Measurements from ENCODE around the gene SLC6A1. TPM values are rescaled to one million over a fixed set of nuclear protein-coding genes. Genes with fewer than 3 reads are reported as not detected.

SLC6A1 gene
- total and polyA plus RNA-seq, 2 of the 13 experiments (the other 11 are each of a cell fraction or from before 2014, with no cell fraction given): not detected

GRCh38 chr3:10981031-10981430 is 11.5 kb upstream of the SLC6A1 start:
- no peaks in the 10 kb centered on the region for H3K79me2 ChIP-seq (ENCODE audit: insufficient read depth, low read length)
- CTCF ChIA-PET (ENCODE audit: low intra/inter-chr PET ratio, low total read pairs): no interaction called here
- H3K27me3 ChIP-seq (ENCODE audit: control insufficient read depth in 1 of 2, insufficient read depth in 2 of 2, low read length in 2 of 2): 0 out of 5 replicates have a peak, but pooled peaks cover 0 to 3% of the 10 kb centered on the region in 2 experiments
- no peak overlapping the region for H3K4me2 ChIP-seq (ENCODE audit: low read depth, low read length)
- no peaks in the 10 kb centered on the region for H4K20me1 ChIP-seq (ENCODE audit: insufficient read depth, low read length)
- no peaks in the 10 kb centered on the region for H3K36me3 ChIP-seq (replicated peaks in 1 of 2; ENCODE audit: control insufficient read depth in 1 of 2, insufficient read depth in 2 of 2, low read length in 2 of 2)
- DNase-seq (ENCODE audit: low spot score) (no peak), ATAC-seq (no peak), FAIRE-seq (no peak)
- H3K27ac ChIP-seq (ENCODE audit: extremely low read length, insufficient read depth, low read length): no peak overlapping the region
- 0% methylated on average over 3 of the region's 3 CpGs for WGBS (ENCODE audit: low lambda C conversion rate)
- intact Hi-C loops (cut with micrococcal nuclease; ENCODE audit: unreplicated experiment) (no loop called here), in situ Hi-C loops (cut with HindIII; ENCODE audit: extremely low pct_ligation_motif_present, low pct_unique_long_range_greater_than_20kb) (no loop called here)
- H2AFZ ChIP-seq (ENCODE audit: low read length): no peak overlapping the region
- peaks cover 37% of the 10 kb centered on the region for H3K4me1 ChIP-seq (ENCODE audit: insufficient read depth, low read length)
- no peaks in the 10 kb centered on the region for H3K9me3 ChIP-seq (ENCODE audit: low read length)
- POLR2A ChIA-PET: no interaction called here
- TF ChIP-seq CCAR2 (optimal IDR thresholded peaks at IDR 0.05; ENCODE audit: low read depth, low read length): no peak
- no peak overlapping the region for H3K9ac ChIP-seq (ENCODE audit: insufficient read depth, low read depth, low read length)
- no TSS peak for BruUV-seq (replicated peaks)
- no peak overlapping the region for H3K4me3 ChIP-seq (replicated peaks in 1 of 3; ENCODE audit: insufficient read depth in 1 of 3, low read depth in 2 of 3, low read length in 3 of 3)

GRCh38 chr3:10981961-10982360 is 10.6 kb upstream of the SLC6A1 start:
- POLR2A ChIA-PET: no interaction called here
- BruUV-seq (replicated peaks): no TSS peak
- Histone ChIP-seq H3K4me3 (replicated peaks in 1 of 3; ENCODE audit: insufficient read depth in 1 of 3, low read depth in 2 of 3, low read length in 3 of 3) (no peak overlapping the region), H3K9me3 (ENCODE audit: low read length) (no peaks in the 10 kb centered on the region), H3K27me3 (ENCODE audit: control insufficient read depth in 1 of 2, insufficient read depth in 2 of 2, low read length in 2 of 2) (0 out of 5 replicates have a peak, but pooled peaks cover 0 to 3% of the 10 kb centered on the region in 2 experiments), H3K36me3 (replicated peaks in 1 of 2; ENCODE audit: control insufficient read depth in 1 of 2, insufficient read depth in 2 of 2, low read length in 2 of 2) (no peaks in the 10 kb centered on the region), H3K9ac (ENCODE audit: insufficient read depth, low read depth, low read length) (no peak overlapping the region), H4K20me1 (ENCODE audit: insufficient read depth, low read length) (no peaks in the 10 kb centered on the region), H3K27ac (ENCODE audit: extremely low read length, insufficient read depth, low read length) (no peak overlapping the region), H2AFZ (ENCODE audit: low read length) (no peak overlapping the region), H3K79me2 (ENCODE audit: insufficient read depth, low read length) (no peaks in the 10 kb centered on the region), H3K4me1 (ENCODE audit: insufficient read depth, low read length) (peaks cover 28% of the 10 kb centered on the region), H3K4me2 (ENCODE audit: low read depth, low read length) (no peak overlapping the region)
- FAIRE-seq (no peak), ATAC-seq (no peak), DNase-seq (ENCODE audit: low spot score) (no peak)
- 20% methylated on average over 5 of the region's 5 CpGs for WGBS (ENCODE audit: low lambda C conversion rate)
- CTCF ChIA-PET (ENCODE audit: low intra/inter-chr PET ratio, low total read pairs): no interaction called here
- intact Hi-C loops (cut with micrococcal nuclease; ENCODE audit: unreplicated experiment) (no loop called here), in situ Hi-C loops (cut with HindIII; ENCODE audit: extremely low pct_ligation_motif_present, low pct_unique_long_range_greater_than_20kb) (no loop called here)
- TF ChIP-seq YEATS4 (CRISPR knock-in tag; IDR thresholded peaks at IDR 0.05; ENCODE audit: borderline replicate concordance) (no peak), HNF1B (CRISPR knock-in tag; IDR thresholded peaks at IDR 0.05) (no peak), ATF5 (CRISPR knock-in tag; IDR thresholded peaks at IDR 0.05; ENCODE audit: low read depth) (no peak), ZNF512B (CRISPR knock-in tag; IDR thresholded peaks at IDR 0.05; ENCODE audit: borderline replicate concordance) (no peak), ZNF652 (CRISPR knock-in tag; IDR thresholded peaks at IDR 0.05; ENCODE audit: borderline replicate concordance, low read depth) (no peak), ZFP41 (CRISPR knock-in tag; IDR thresholded peaks at IDR 0.05; ENCODE audit: borderline replicate concordance) (no peak), THAP8 (CRISPR knock-in tag; IDR thresholded peaks at IDR 0.05; ENCODE audit: borderline replicate concordance) (no peak), SRF (IDR thresholded peaks at IDR 0.05; ENCODE audit: low read depth, low read length) (no peak), RFXAP (CRISPR knock-in tag; IDR thresholded peaks at IDR 0.05; ENCODE audit: borderline replicate concordance) (no peak)

Data from HepG2 (cell line).